ENCODE data around the gene PDE2A.

DNA sequence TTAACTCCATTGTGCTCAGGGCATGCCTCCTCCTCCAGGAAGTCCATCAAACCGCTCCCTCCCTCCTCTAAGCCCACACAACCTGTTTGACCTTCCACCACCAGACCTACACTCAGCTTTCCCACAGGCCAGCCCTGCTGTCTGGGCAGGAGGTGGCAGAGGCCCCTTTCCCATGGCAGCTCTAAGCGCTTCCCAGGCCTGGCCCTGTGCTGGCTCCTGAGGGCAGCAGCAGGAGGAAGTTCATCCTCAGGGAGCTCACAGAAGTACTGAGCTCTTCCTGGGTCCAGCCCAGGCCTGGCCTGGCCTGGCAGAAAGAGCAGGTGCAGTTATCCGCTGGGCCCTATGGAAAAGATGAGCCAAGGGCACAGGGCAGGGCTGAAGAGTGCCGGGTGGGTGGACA lies 46.6 kb upstream of the PDE2A start:
- TF ChIP-seq, protein P1, sequence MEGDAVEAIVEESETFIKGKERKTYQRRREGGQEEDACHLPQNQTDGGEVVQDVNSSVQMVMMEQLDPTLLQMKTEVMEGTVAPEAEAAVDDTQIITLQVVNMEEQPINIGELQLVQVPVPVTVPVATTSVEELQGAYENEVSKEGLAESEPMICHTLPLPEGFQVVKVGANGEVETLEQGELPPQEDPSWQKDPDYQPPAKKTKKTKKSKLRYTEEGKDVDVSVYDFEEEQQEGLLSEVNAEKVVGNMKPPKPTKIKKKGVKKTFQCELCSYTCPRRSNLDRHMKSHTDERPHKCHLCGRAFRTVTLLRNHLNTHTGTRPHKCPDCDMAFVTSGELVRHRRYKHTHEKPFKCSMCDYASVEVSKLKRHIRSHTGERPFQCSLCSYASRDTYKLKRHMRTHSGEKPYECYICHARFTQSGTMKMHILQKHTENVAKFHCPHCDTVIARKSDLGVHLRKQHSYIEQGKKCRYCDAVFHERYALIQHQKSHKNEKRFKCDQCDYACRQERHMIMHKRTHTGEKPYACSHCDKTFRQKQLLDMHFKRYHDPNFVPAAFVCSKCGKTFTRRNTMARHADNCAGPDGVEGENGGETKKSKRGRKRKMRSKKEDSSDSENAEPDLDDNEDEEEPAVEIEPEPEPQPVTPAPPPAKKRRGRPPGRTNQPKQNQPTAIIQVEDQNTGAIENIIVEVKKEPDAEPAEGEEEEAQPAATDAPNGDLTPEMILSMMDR (IDR thresholded peaks at IDR 0.05) = no peak
- no peak for TF ChIP-seq POLR2A (IDR thresholded peaks at IDR 0.05)

Measured in lower leg skin (tissue), 3 donors.